ENCODE measurements around the gene MGAT5.

Gene MGAT5

GRCh38 chr2:134445985-134446382 lies 192.1 kb downstream of the MGAT5 start:
- no peaks in the 10 kb centered on the region for H3K36me3 ChIP-seq (ENCODE audit: control insufficient read depth, insufficient read depth, low read length)
- TF ChIP-seq CTCF (IDR thresholded peaks at IDR 0.05): no peak

GRCh38 chr2:134446383-134447017 lies 192.6 kb downstream of the MGAT5 start:
- no peak overlapping the region for H3K4me2 ChIP-seq (ENCODE audit: low read length)
- no peak overlapping the region for H2AFZ ChIP-seq
- TF ChIP-seq CTCF (IDR thresholded peaks at IDR 0.05): no peak
- no peak overlapping the region for H3K4me3 ChIP-seq (ENCODE audit: low read depth, low read length)
- H3K9ac ChIP-seq: no peak overlapping the region
- H3K4me1 ChIP-seq: no peaks in the 10 kb centered on the region
- H3K27me3 ChIP-seq (ENCODE audit: control insufficient read depth, insufficient read depth, low read length): no peaks in the 10 kb centered on the region
- H3K79me2 ChIP-seq: no peaks in the 10 kb centered on the region
- H3K27ac ChIP-seq: no peak overlapping the region
- H3K36me3 ChIP-seq (ENCODE audit: control insufficient read depth, insufficient read depth, low read length): no peaks in the 10 kb centered on the region
- H3K9me3 ChIP-seq (ENCODE audit: control insufficient read depth, low read length): no peaks in the 10 kb centered on the region

More at GRCh38 chr2:134445985-134446382, 192.1 kb downstream of the MGAT5 start:
- no peaks in the 10 kb centered on the region for H3K27me3 ChIP-seq (ENCODE audit: control insufficient read depth, insufficient read depth, low read length)
- no peak overlapping the region for H2AFZ ChIP-seq
- no peaks in the 10 kb centered on the region for H3K79me2 ChIP-seq
- H3K27ac ChIP-seq: no peak overlapping the region
- no peaks in the 10 kb centered on the region for H3K4me1 ChIP-seq
- no peaks in the 10 kb centered on the region for H3K9me3 ChIP-seq (ENCODE audit: control insufficient read depth, low read length)
- H3K4me2 ChIP-seq (ENCODE audit: low read length): no peak overlapping the region
- H3K4me3 ChIP-seq (ENCODE audit: low read depth, low read length): no peak overlapping the region
- H3K9ac ChIP-seq: no peak overlapping the region

GRCh38 chr2:134447669-134448068 lies 193.8 kb downstream of the MGAT5 start:
- no peaks in the 10 kb centered on the region for H3K9me3 ChIP-seq (ENCODE audit: control insufficient read depth, low read length)
- H3K4me3 ChIP-seq (ENCODE audit: low read depth, low read length): no peak overlapping the region
- no peak for TF ChIP-seq CTCF (IDR thresholded peaks at IDR 0.05)
- no peaks in the 10 kb centered on the region for H3K79me2 ChIP-seq
- H3K4me1 ChIP-seq: no peaks in the 10 kb centered on the region
- no peaks in the 10 kb centered on the region for H3K36me3 ChIP-seq (ENCODE audit: control insufficient read depth, insufficient read depth, low read length)
- H3K27me3 ChIP-seq (ENCODE audit: control insufficient read depth, insufficient read depth, low read length): no peaks in the 10 kb centered on the region
- H2AFZ ChIP-seq: no peak overlapping the region
- H3K9ac ChIP-seq: no peak overlapping the region
- H3K27ac ChIP-seq: no peak overlapping the region
- no peak overlapping the region for H3K4me2 ChIP-seq (ENCODE audit: low read length)

- H3K27ac ChIP-seq: no peak overlapping the region
- no peak overlapping the region for H3K4me3 ChIP-seq (ENCODE audit: low read depth, low read length)
- TF ChIP-seq CTCF (IDR thresholded peaks at IDR 0.05): no peak
- H3K9me3 ChIP-seq (ENCODE audit: control insufficient read depth, low read length): no peaks in the 10 kb centered on the region
- no peaks in the 10 kb centered on the region for H3K4me1 ChIP-seq
- H3K9ac ChIP-seq: no peak overlapping the region
- H3K36me3 ChIP-seq (ENCODE audit: control insufficient read depth, insufficient read depth, low read length): no peaks in the 10 kb centered on the region
- H2AFZ ChIP-seq: no peak overlapping the region
- no peak overlapping the region for H3K4me2 ChIP-seq (ENCODE audit: low read length)
- H3K79me2 ChIP-seq: no peaks in the 10 kb centered on the region
- H3K27me3 ChIP-seq (ENCODE audit: control insufficient read depth, insufficient read depth, low read length): no peaks in the 10 kb centered on the region
Observed at GRCh38 chr2:134448650-134449049, 194.8 kb downstream of the MGAT5 start.

- H3K36me3 ChIP-seq (ENCODE audit: control insufficient read depth, insufficient read depth, low read length): no peaks in the 10 kb centered on the region
- H3K4me3 ChIP-seq (ENCODE audit: low read depth, low read length): no peak overlapping the region
- no peak for TF ChIP-seq CTCF (IDR thresholded peaks at IDR 0.05)
Observed at GRCh38 chr2:134449157-134449556, 195.3 kb downstream of the MGAT5 start.

More at GRCh38 chr2:134449157-134449556, 195.3 kb downstream of the MGAT5 start:
- no peaks in the 10 kb centered on the region for H3K79me2 ChIP-seq
- no peaks in the 10 kb centered on the region for H3K9me3 ChIP-seq (ENCODE audit: control insufficient read depth, low read length)
- H2AFZ ChIP-seq: no peak overlapping the region
- H3K9ac ChIP-seq: no peak overlapping the region
- no peak overlapping the region for H3K27ac ChIP-seq
- H3K4me2 ChIP-seq (ENCODE audit: low read length): no peak overlapping the region
- H3K4me1 ChIP-seq: no peaks in the 10 kb centered on the region
- H3K27me3 ChIP-seq (ENCODE audit: control insufficient read depth, insufficient read depth, low read length): no peaks in the 10 kb centered on the region

Data from parathyroid adenoma (tissue), 2 donors.